K562 (cell line): ENCODE results near the gene SGK1. TPM values are rescaled to one million over a fixed set of nuclear protein-coding genes. Genes with fewer than 3 reads are reported as not detected.
A peak's percentile ranks its signal among the peaks of the same experiment; 100 is the strongest.

ENCODE experiments used
- ATAC-seq: fragments of 200-7000 bp; cut with Tn5 transposase; 3 replicates; pipeline ENCODE4 v1.9.1; 2020; ENCODE audit warnings: moderate library complexity
- BruUV-seq: library from RNA; stranded (reverse); fragments of 400-500 nt; replicated peaks from 2 replicates; lab custom pipeline; 2021; lab: Mats Ljungman, UMichigan
- CTCF ChIA-PET: fragments of 300-600 bp; formaldehyde crosslinking; extraction: SDS; loops from one replicate; lab custom pipeline; 2021; ENCODE audit warnings: low intra/inter-chr PET ratio; lab: Yijun Ruan, JAX
- POLR2A ChIA-PET: fragments of 300-600, 350-650 bp; sonication (Branson Sonifier 250); formaldehyde crosslinking; extraction: SDS; loops from one replicate; lab custom pipeline; 2021; ENCODE audit warnings: antibody characterized with exemption, inconsistent platforms; lab: Yijun Ruan, JAX
- DNase-seq, 4 experiments: peaks; one replicate each; pipeline versions ENCODE4 v3.0.0 to v3.0.0-alpha.2; 2011 to 2018; ENCODE audit warnings: low spot score in 3 of 4, mixed read lengths in 3 of 4; ENCODE audit errors: extremely low read depth in 1 of 4
- FAIRE-seq: peaks from 2 replicates; lab custom pipeline; 2011; peaks lifted over from hg19 to GRCh38; lab: Jason Lieb, UNC
- H2AFZ ChIP-seq: 2 replicates; pipeline ENCODE4 v1.6.0; 2011; ENCODE audit warnings: low read depth, low read length, control low read depth, inconsistent platforms
- H3K27ac ChIP-seq: fragments of 200-600 bp; 3 replicates; pipeline ENCODE4 v1.8.0; 2011; ENCODE audit warnings: low read depth, mild to moderate bottlenecking, control low read depth, inconsistent platforms, low read length, moderate library complexity, mixed read lengths; ENCODE audit errors: extremely low read depth
- H3K27me3 ChIP-seq, 2 experiments: fragments of 300-600 bp in 1 of 2; 2 replicates in 1 of 2; 3 replicates in 1 of 2; pipeline versions ENCODE4 v1.6.0 to v1.8.0; 2011; ENCODE audit warnings: inconsistent platforms in 2 of 2, low read length in 2 of 2, mild to moderate bottlenecking in 1 of 2, mixed read lengths in 1 of 2, moderate library complexity in 1 of 2; ENCODE audit not compliant: control insufficient read depth in 2 of 2, insufficient read depth in 2 of 2
- H3K36me3 ChIP-seq: fragments of 300-600 bp; 3 replicates; pipeline ENCODE4 v1.8.0; 2011; ENCODE audit warnings: mild to moderate bottlenecking, low read length, inconsistent platforms; ENCODE audit not compliant: control insufficient read depth, insufficient read depth
- H3K4me1 ChIP-seq, 2 experiments: fragments of 200-600 bp in 1 of 2; replicated peaks in 1 of 2; 2 replicates in 1 of 2; 3 replicates in 1 of 2; pipeline versions ENCODE4 v1.5.1 to v1.8.0; 2011; ENCODE audit warnings: inconsistent platforms in 2 of 2, low read length in 2 of 2, mild to moderate bottlenecking in 1 of 2, mixed read lengths in 1 of 2, moderate library complexity in 1 of 2; ENCODE audit not compliant: control insufficient read depth in 2 of 2, insufficient read depth in 2 of 2
- H3K4me2 ChIP-seq: 2 replicates; pipeline ENCODE4 v1.6.1; 2011; ENCODE audit warnings: low read length, control low read depth, inconsistent platforms, mixed read lengths; ENCODE audit not compliant: insufficient read depth
- H3K4me3 ChIP-seq: fragments of 200-600 bp; sonication (generic), shearing (Covaris generic); 2 replicates; pipeline ENCODE4 v1.5.1; 2016; ENCODE audit warnings: control low read depth, inconsistent platforms
- H3K79me2 ChIP-seq: fragments of 200-600 bp; 3 replicates; pipeline ENCODE4 v1.8.0; 2011; ENCODE audit warnings: low read length, inconsistent platforms; ENCODE audit not compliant: control insufficient read depth, insufficient read depth
- H3K9ac ChIP-seq, 2 experiments: 2 replicates each; pipeline versions ENCODE4 v1.6.0 to v1.6.1; 2011; ENCODE audit warnings: low read depth in 2 of 2, low read length in 2 of 2, control low read depth in 1 of 2, inconsistent platforms in 1 of 2, mild to moderate bottlenecking in 1 of 2, mixed read lengths in 1 of 2; ENCODE audit not compliant: insufficient read depth in 1 of 2
- H3K9me1 ChIP-seq: one replicate; pipeline ENCODE4 v1.6.0; 2011; ENCODE audit warnings: inconsistent platforms, mild to moderate bottlenecking, low read length, moderate library complexity; ENCODE audit not compliant: control insufficient read depth, insufficient read depth
- H3K9me3 ChIP-seq: replicated peaks from 2 replicates; pipeline ENCODE4 v1.5.1; 2011; ENCODE audit warnings: low read depth, low read length, inconsistent platforms; ENCODE audit not compliant: control insufficient read depth, insufficient read depth
- H4K20me1 ChIP-seq: replicated peaks from 2 replicates; pipeline ENCODE4 v1.6.1; 2011; ENCODE audit warnings: low read length, inconsistent platforms, mixed read lengths; ENCODE audit not compliant: control insufficient read depth, insufficient read depth
- ADNP ChIP-seq: fragments of 200-800 bp; sonication (Bioruptor generic); IDR thresholded peaks from 2 replicates; pipeline ENCODE4 v1.6.1; 2016; ENCODE audit warnings: missing genetic modification characterization, missing compliant biosample characterization
- BCOR ChIP-seq: fragments of 450-650 bp; IDR thresholded peaks from 2 replicates; pipeline ENCODE4 v1.6.1; 2016
- BHLHE40 ChIP-seq: IDR thresholded peaks from 2 replicates; pipeline ENCODE4 v1.6.1; 2011; ENCODE audit warnings: low read length, improper control_type of control experiment
- ELF4 ChIP-seq: fragments of 450-650 bp; formaldehyde crosslinking; IDR thresholded peaks from 2 replicates; pipeline ENCODE4 v1.4.0; 2022; ENCODE audit warnings: missing genetic modification characterization
- ESRRB ChIP-seq: fragments of 250-450 bp; sonication (Bioruptor Pico); IDR thresholded peaks from 2 replicates; pipeline ENCODE4 v1.5.0; 2020; ENCODE audit warnings: mild to moderate bottlenecking, moderate library complexity, borderline replicate concordance
- ETV1 ChIP-seq: fragments of 450-650 bp; conservative IDR thresholded peaks from 2 replicates; pipeline ENCODE4 v1.6.1; 2016; ENCODE audit warnings: missing genetic modification characterization, control low read depth, low read depth, missing compliant biosample characterization
- EWSR1 ChIP-seq: fragments of 450-650 bp; IDR thresholded peaks from 2 replicates; pipeline ENCODE4 v1.6.1; 2018; ENCODE audit warnings: borderline replicate concordance, mild to moderate bottlenecking, low read depth, moderate library complexity; ENCODE audit not compliant: partially characterized antibody
- KDM1A ChIP-seq, 2 experiments: fragments of 450-650 bp; IDR thresholded peaks; 2 replicates each; pipeline ENCODE4 v1.6.1; 2016; ENCODE audit warnings: mild to moderate bottlenecking in 2 of 2
- RBM25 ChIP-seq: fragments of 200-400 bp; formaldehyde crosslinking; IDR thresholded peaks from 2 replicates; pipeline ENCODE4 v1.6.1; 2018; ENCODE audit warnings: low read length, low read depth, moderate library complexity; ENCODE audit not compliant: severe bottlenecking
- SREBF2 ChIP-seq: sonication (generic); formaldehyde crosslinking; IDR thresholded peaks from 2 replicates; pipeline ENCODE4 v1.4.0; 2020; ENCODE audit warnings: mild to moderate bottlenecking, missing genetic modification reagents
- ZNF143 ChIP-seq: sonication (generic); formaldehyde crosslinking; IDR thresholded peaks from 2 replicates; pipeline ENCODE4 v1.9.0; 2022; ENCODE audit warnings: mild to moderate bottlenecking, missing genetic modification reagents
- ZNF699 ChIP-seq: fragments of 250-450 bp; sonication (Bioruptor Pico); IDR thresholded peaks from 2 replicates; pipeline ENCODE4 v1.8.0; 2021; ENCODE audit warnings: mild to moderate bottlenecking, moderate library complexity; ENCODE audit not compliant: insufficient replicate concordance
- WGBS: fragments of 100-300 bp; shearing (Covaris generic); methylation state at CpG from one replicate; pipeline ENCODE4 v1.1.6; 2016; ENCODE audit warnings: low coverage, mixed read lengths; ENCODE audit not compliant: insufficient coverage; ENCODE audit errors: missing lambda C conversion rate; 5-methylcytosine and 5-hydroxymethylcytosine counted together
- in situ Hi-C: fragments of 300-500 bp; cut with MboI; formaldehyde crosslinking; loops from 4 replicates; pipeline ENCODE4 v1.15.0; 2018; ENCODE audit warnings: inconsistent platforms, mixed read lengths
- intact Hi-C: fragments of 100-400 bp; cut with micrococcal nuclease; formaldehyde crosslinking; loops from 2 replicates; pipeline ENCODE4 v1.14.2; 2022
- polyA plus RNA-seq, 8 experiments: library from polyadenylated mRNA; depleted of rRNA in 4 of 8; stranded (reverse) in 5 of 8; unstranded in 3 of 8; fragments of >200 nt; fragmentation: Nextera tagmentation in 2 of 8; fragmentation: Illumina TruSeq in 1 of 8; extraction: Ambion mirVana in 2 of 8; extraction: Trizol in 1 of 8; gene quantifications; 2 replicates each; pipeline versions ENCODE4 v1.2.1 to v1.2.3, GENCODE V29; 2011 to 2014; ENCODE audit warnings: inconsistent platforms in 1 of 8, missing spikeins in 1 of 8
- total RNA-seq, 7 experiments: library from RNA; depleted of rRNA in 6 of 7; stranded (reverse); fragments of >200 nt in 6 of 7; fragmentation: Illumina TruSeq in 2 of 7; extraction: Trizol in 2 of 7; gene quantifications; 2 replicates each; pipeline versions ENCODE4 v1.2.1 to v1.2.3, GENCODE V29; 2011 to 2021; ENCODE audit warnings: low replicate concordance in 1 of 7
- TF ChIP-seq, protein P1 (sequence below): fragments of 250-450 bp; sonication (Bioruptor Pico); IDR thresholded peaks from 2 replicates; pipeline ENCODE4 v1.8.0; 2022; ENCODE audit warnings: inconsistent platforms, mild to moderate bottlenecking, moderate library complexity, borderline replicate concordance
- TF ChIP-seq, protein P2 (sequence below), 3 experiments: fragments of 200-800 bp in 1 of 3; sonication (Bioruptor generic) in 1 of 3; sonication (generic) in 1 of 3; formaldehyde crosslinking in 1 of 3; IDR thresholded peaks; 2 replicates each; pipeline versions ENCODE4 v1.6.1 to v1.8.0; 2016 to 2022; ENCODE audit warnings: mild to moderate bottlenecking in 2 of 3, missing compliant biosample characterization in 2 of 3, missing genetic modification characterization in 2 of 3, missing genetic modification reagents in 1 of 3

The SGK1 gene
- total and polyA plus RNA-seq, 9 of the 15 experiments (the other 6 are each of a cell fraction or from before 2014, with no cell fraction given), result 3.5 to 7.2 (median 3.9) TPM

DNA sequence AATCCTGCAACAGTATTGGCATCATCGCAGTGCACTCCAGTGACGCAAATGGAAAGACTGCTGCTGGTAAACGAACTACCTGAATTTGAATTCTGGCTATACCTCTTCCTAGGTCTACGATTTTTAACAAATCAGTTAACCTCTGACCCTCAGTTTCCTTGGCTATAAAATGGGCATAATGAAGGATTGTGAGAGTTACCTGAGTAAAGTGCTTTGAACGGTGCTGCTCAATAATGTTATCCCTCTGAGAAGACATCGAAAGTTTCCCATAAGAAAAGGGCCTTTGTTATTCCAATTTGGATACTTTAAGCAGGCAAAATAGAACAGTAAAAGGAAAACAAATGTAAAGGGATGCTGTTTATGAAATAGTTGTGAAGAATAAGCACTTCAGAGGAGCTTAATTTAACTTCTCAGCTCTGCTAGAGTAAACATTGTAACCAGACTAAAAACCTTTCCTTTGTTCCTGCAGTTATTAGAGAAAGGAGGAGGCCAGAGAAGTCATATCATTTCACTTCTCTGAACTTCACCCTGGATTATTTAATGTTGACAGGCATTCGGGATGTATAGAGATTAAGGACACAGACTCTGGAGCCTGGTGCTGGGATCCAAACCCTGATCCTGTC is 5.8 kb downstream of the SGK1 start:
- 57% methylated on average over 6 of the region's 7 CpGs for WGBS
- H3K9me3 ChIP-seq, result no peaks in the 10 kb centered on the region
- TF ChIP-seq SREBF2 (CRISPR knock-in tag) (no peak), ADNP (tag) (peak; percentile 56; the same call in 1 of the 2 replicates), BCOR (peak; percentile 78), KDM1A (IDR thresholded peaks at IDR 0.05) (peak in 1 of 2 experiments; percentile 44; a peak in 1 of 4 replicates), RBM25 (peak; percentile 96)
- H3K36me3 ChIP-seq, result no peaks in the 10 kb centered on the region
- H3K27me3 ChIP-seq, result no peaks in the 10 kb centered on the region
- intact Hi-C loops, result no loop called here
- no peak for FAIRE-seq
- no TSS peak for BruUV-seq
- DNase-seq, result no peak
- no peak for ATAC-seq
- H3K4me2 ChIP-seq, result no peak overlapping the region
- no peaks in the 10 kb centered on the region for H3K79me2 ChIP-seq
- ChIA-PET POLR2A (interaction anchor here (1.1 kb wide), 1 partner anchor 13 kb away, joined by 5 read pairs; no protein-coding TSS in a partner anchor), CTCF (no interaction called here)
- peaks cover 6 to 20% of the 10 kb centered on the region in 2 experiments; a peak in 3 of 5 replicates for H3K4me1 ChIP-seq
- H3K27ac ChIP-seq, result no peak overlapping the region
- no peaks in the 10 kb centered on the region for H3K9me1 ChIP-seq
- in situ Hi-C loops, result no loop called here
- no peak overlapping the region for H3K9ac ChIP-seq
- peak overlapping the region; percentile 48 for H2AFZ ChIP-seq
- H3K4me3 ChIP-seq, result no peak overlapping the region
- H4K20me1 ChIP-seq, result no peaks in the 10 kb centered on the region

DNA sequence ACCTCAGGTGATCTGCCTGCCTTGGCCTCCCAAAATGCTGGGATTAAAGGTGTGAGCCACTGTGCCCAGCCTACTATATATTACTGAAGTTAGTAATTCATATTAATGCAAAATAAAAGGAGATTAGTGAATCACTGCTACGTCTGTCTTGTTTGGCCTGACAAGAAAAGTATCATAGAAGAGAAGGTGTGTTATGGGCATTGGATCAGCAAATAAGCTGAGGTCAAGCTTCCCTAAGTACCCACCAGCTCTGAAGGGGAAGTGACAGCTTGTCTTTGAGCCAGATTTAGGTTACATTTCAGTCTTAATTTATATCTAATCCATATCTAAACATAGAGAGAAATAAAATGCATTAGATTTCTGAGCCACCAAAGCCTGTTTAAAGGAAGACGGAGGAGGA is 7.1 kb downstream of the SGK1 start:
- 59% methylated on average over 1 of the region's 2 CpGs for WGBS
- no peaks in the 10 kb centered on the region for H3K27me3 ChIP-seq
- ChIA-PET POLR2A (no interaction called here), CTCF (no interaction called here)
- DNase-seq, result no peak
- no peaks in the 10 kb centered on the region for H3K36me3 ChIP-seq
- H3K9me3 ChIP-seq, result no peaks in the 10 kb centered on the region
- H3K9me1 ChIP-seq, result no peaks in the 10 kb centered on the region
- peaks cover 3 to 13% of the 10 kb centered on the region in 2 experiments; a peak in 3 of 5 replicates for H3K4me1 ChIP-seq
- H4K20me1 ChIP-seq, result no peaks in the 10 kb centered on the region
- intact Hi-C loops, result no loop called here
- H2AFZ ChIP-seq, result no peak overlapping the region
- no peak overlapping the region for H3K4me2 ChIP-seq
- H3K79me2 ChIP-seq, result no peaks in the 10 kb centered on the region
- in situ Hi-C loops, result no loop called here
- no peak overlapping the region for H3K4me3 ChIP-seq
- FAIRE-seq, result no peak
- ATAC-seq, result no peak
- H3K9ac ChIP-seq, result no peak overlapping the region
- no TSS peak for BruUV-seq
- no peak overlapping the region for H3K27ac ChIP-seq
- TF ChIP-seq ZNF699 (no peak), EWSR1 (no peak), ESRRB (CRISPR knock-in tag) (no peak), ZNF143 (CRISPR knock-in tag) (no peak), BHLHE40 (no peak), ELF4 (CRISPR knock-in tag) (no peak), ETV1 (tag) (no peak)
- TF ChIP-seq, protein P1, sequence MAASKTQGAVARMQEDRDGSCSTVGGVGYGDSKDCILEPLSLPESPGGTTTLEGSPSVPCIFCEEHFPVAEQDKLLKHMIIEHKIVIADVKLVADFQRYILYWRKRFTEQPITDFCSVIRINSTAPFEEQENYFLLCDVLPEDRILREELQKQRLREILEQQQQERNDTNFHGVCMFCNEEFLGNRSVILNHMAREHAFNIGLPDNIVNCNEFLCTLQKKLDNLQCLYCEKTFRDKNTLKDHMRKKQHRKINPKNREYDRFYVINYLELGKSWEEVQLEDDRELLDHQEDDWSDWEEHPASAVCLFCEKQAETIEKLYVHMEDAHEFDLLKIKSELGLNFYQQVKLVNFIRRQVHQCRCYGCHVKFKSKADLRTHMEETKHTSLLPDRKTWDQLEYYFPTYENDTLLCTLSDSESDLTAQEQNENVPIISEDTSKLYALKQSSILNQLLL (CRISPR knock-in tag), result no peak
- TF ChIP-seq, protein P2, sequence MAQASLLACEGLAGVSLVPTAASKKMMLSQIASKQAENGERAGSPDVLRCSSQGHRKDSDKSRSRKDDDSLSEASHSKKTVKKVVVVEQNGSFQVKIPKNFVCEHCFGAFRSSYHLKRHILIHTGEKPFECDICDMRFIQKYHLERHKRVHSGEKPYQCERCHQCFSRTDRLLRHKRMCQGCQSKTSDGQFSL (CRISPR knock-in tag; IDR thresholded peaks at IDR 0.05), result no peak
- TF ChIP-seq, protein P2 (tag; IDR thresholded peaks at IDR 0.05), result no peak
